ENCODE results near the gene LENG9. TPM values are rescaled to one million over a fixed set of nuclear protein-coding genes. Genes with fewer than 3 reads are reported as not detected.

Gene LENG9
- total RNA-seq, 1 experiment from 2014 or later, result 4.2 TPM

DNA sequence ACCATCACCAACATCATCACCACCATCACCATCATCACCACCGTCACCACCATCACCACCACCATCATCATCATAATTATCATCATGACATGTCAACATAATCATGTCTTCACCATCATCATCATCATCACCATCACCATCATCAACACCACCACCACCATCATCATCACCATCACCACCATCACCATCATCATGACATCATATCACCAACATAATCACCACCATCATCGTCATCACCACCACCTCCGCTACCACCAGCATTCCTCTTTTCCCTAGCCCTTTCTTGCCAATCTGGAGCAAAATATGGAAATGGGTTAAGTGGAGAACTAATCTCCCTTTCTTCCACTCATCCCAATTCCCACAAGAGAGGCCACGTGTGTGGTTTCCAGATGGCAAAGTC is 49.4 kb downstream of the LENG9 start:
- ChIA-PET POLR2A (ENCODE audit: low non-redundant PET) (no interaction called here), CTCF (no interaction called here)
- H3K36me3 ChIP-seq (ENCODE audit: insufficient read depth, low read length, poor library complexity, severe bottlenecking), result no peaks in the 10 kb centered on the region
- no TSS peak for BruUV-seq (replicated peaks)
- intact Hi-C loops (cut with micrococcal nuclease; ENCODE audit: unreplicated experiment), result no loop called here
- H3K4me1 ChIP-seq (ENCODE audit: insufficient read depth, low read length, poor library complexity, severe bottlenecking), result peaks cover 4% of the 10 kb centered on the region
- DNase-seq (ENCODE audit: low spot score), result no peak
- peaks cover 20% of the 10 kb centered on the region for H3K27me3 ChIP-seq (replicated peaks; ENCODE audit: insufficient read depth, low read depth, low read length, poor library complexity)
- H3K4me3 ChIP-seq (ENCODE audit: low read depth, low read length, poor library complexity, severe bottlenecking), result no peak overlapping the region
- H3K9me3 ChIP-seq (ENCODE audit: low read depth, low read length, poor library complexity, severe bottlenecking), result no peaks in the 10 kb centered on the region
- no peak overlapping the region for H3K27ac ChIP-seq (ENCODE audit: low read depth, low read length, poor library complexity, severe bottlenecking)
- TF ChIP-seq, protein P1, sequence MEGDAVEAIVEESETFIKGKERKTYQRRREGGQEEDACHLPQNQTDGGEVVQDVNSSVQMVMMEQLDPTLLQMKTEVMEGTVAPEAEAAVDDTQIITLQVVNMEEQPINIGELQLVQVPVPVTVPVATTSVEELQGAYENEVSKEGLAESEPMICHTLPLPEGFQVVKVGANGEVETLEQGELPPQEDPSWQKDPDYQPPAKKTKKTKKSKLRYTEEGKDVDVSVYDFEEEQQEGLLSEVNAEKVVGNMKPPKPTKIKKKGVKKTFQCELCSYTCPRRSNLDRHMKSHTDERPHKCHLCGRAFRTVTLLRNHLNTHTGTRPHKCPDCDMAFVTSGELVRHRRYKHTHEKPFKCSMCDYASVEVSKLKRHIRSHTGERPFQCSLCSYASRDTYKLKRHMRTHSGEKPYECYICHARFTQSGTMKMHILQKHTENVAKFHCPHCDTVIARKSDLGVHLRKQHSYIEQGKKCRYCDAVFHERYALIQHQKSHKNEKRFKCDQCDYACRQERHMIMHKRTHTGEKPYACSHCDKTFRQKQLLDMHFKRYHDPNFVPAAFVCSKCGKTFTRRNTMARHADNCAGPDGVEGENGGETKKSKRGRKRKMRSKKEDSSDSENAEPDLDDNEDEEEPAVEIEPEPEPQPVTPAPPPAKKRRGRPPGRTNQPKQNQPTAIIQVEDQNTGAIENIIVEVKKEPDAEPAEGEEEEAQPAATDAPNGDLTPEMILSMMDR (conservative IDR thresholded peaks at IDR 0.05; ENCODE audit: low read depth, low read length), result no peak; the same call in 1 of the 2 replicates
- TF ChIP-seq EZH2 (IDR thresholded peaks at IDR 0.05; ENCODE audit: borderline replicate concordance, low read depth, low read length, poor library complexity, severe bottlenecking), result no peak

GRCh38 chr19:54412877-54413276 is 50.7 kb downstream of the LENG9 start:
- intact Hi-C loops (cut with micrococcal nuclease; ENCODE audit: unreplicated experiment), result no loop called here
- no peak overlapping the region for H3K4me3 ChIP-seq (ENCODE audit: low read depth, low read length, poor library complexity, severe bottlenecking)
- no TSS peak for BruUV-seq (replicated peaks)
- DNase-seq (ENCODE audit: low spot score), result no peak
- ChIA-PET CTCF (no interaction called here), POLR2A (ENCODE audit: low non-redundant PET) (no interaction called here)
- TF ChIP-seq, protein P1 (conservative IDR thresholded peaks at IDR 0.05; ENCODE audit: low read depth, low read length), result no peak
- no peak for TF ChIP-seq EZH2 (IDR thresholded peaks at IDR 0.05; ENCODE audit: borderline replicate concordance, low read depth, low read length, poor library complexity, severe bottlenecking)
- no peaks in the 10 kb centered on the region for H3K36me3 ChIP-seq (ENCODE audit: insufficient read depth, low read length, poor library complexity, severe bottlenecking)
- no peaks in the 10 kb centered on the region for H3K9me3 ChIP-seq (ENCODE audit: low read depth, low read length, poor library complexity, severe bottlenecking)
- peaks cover 20% of the 10 kb centered on the region for H3K27me3 ChIP-seq (replicated peaks; ENCODE audit: insufficient read depth, low read depth, low read length, poor library complexity)
- peaks cover 4% of the 10 kb centered on the region for H3K4me1 ChIP-seq (ENCODE audit: insufficient read depth, low read length, poor library complexity, severe bottlenecking)
- no peak overlapping the region for H3K27ac ChIP-seq (ENCODE audit: low read depth, low read length, poor library complexity, severe bottlenecking)

Other genes with a start within 250 kb of the LENG9 start
- gene LILRB3, start 240.8 kb downstream of the LENG9 start, total RNA-seq (2021), result not detected in 2 replicates
- not detected in 2 replicates for gene LILRA6, start 221.0 kb downstream of the LENG9 start, total RNA-seq (2021)
- gene LILRB5, start 206.5 kb downstream of the LENG9 start, total RNA-seq (2021), result not detected in 2 replicates
- gene LILRB2, start 182.7 kb downstream of the LENG9 start, total RNA-seq (2021), result not detected in 2 replicates
- not detected in 2 replicates for gene LILRA5, start 150.6 kb downstream of the LENG9 start, total RNA-seq (2021)
- not detected in 2 replicates for gene LILRA4, start 124.6 kb downstream of the LENG9 start, total RNA-seq (2021)
- not detected in 2 replicates for gene LAIR1, start 98.8 kb downstream of the LENG9 start, total RNA-seq (2021)
- gene TTYH1, start 48.3 kb downstream of the LENG9 start, total RNA-seq (2021), result 3.0 and 3.2 TPM in 2 replicates
- gene LENG8, start 14.6 kb downstream of the LENG9 start, total RNA-seq (2021), result 129 and 149 TPM in 2 replicates
- 111 and 119 TPM in 2 replicates for gene CDC42EP5, start 9.5 kb upstream of the LENG9 start, total RNA-seq (2021)
- gene LAIR2, start 39.1 kb upstream of the LENG9 start, total RNA-seq (2021), result not detected in 2 replicates
- gene LILRA2, start 110.0 kb upstream of the LENG9 start, total RNA-seq (2021), result not detected in 2 replicates
- not detected in 2 replicates for gene LILRA1, start 129.9 kb upstream of the LENG9 start, total RNA-seq (2021)
- gene LILRB1, start 166.7 kb upstream of the LENG9 start, total RNA-seq (2021), result not detected in 2 replicates
- not detected in 2 replicates for gene LILRB4, start 199.2 kb upstream of the LENG9 start, total RNA-seq (2021)